Heart left ventricle (tissue), 13 donors: ENCODE measurements around the gene NUP160.

Experiments used
- POLR2A ChIP-seq, 2 donors: fragments of 450-650 bp; IDR thresholded peaks; one replicate each; pipeline ENCODE4 v1.6.1; 2017; ENCODE audit warnings: antibody characterized with exemption in 2 of 2, mild to moderate bottlenecking in 2 of 2, moderate library complexity in 2 of 2
- TF ChIP-seq, protein P1 (sequence below), 12 donors: fragments of 200-600 bp; sonication (generic) in 4 of 12; IDR thresholded peaks; one replicate each; pipeline versions ENCODE4 v1.5.0 to v1.8.0; 2018 to 2022; ENCODE audit warnings: antibody characterized with exemption in 12 of 12, mild to moderate bottlenecking in 5 of 12
- donor health status: ischemic (EF 13 %, LVEDD 7.1; RV severe dilation, severe dysfunction).
- donor health status: DM: no; HTN: yes; CAD: no.
- donor health status: DM: no; HTN: no; CAD: no.
- donor health status: ischemic (EF 25% LVEDD 6.9; RV normal size, moderate dysfunction).
- donor health status: ischemic (EF 25% LVEDD 5.7; RV mildly dilated, moderate dysfunction).
- donor health status: ischemic (EF 35%, LVEDD 5.7; RV mildly dilated, moderate dysfunction).
- donor health status: nonischemic (EF 11% LVEDD 7.7; RV severe dilation, severe dysfunction).
- donor health status: DM: yes; HTN: yes; CAD: no.
- donor health status: PGD.
- donor health status: ischemic (EF 29% LVEDD 5.4; RV normal size, mild dysfunction).
- donor health status: nonischemic (EF 23%, LVEDD 6.1; RV moderate dilation, normal function).

DNA sequence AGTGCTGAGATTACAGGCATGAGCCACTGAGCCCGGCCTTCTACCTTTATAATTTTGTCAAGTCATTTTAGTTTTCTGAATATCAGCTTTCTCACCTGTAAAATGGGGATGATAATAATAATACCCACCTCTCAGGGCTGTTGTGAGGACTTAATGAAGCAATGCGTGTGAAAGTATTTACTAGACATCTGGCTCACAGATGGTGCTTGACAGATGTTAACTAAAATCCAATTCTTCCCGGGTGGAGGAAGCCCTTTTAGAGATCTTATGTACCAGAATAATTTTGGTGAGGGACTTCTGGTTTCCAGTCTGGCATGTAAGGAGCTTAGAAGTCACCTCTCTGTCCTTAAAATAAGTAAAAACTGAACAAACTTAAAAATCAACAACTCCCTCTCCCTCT lies 43.7 kb upstream of the NUP160 start:
- TF ChIP-seq, protein P1, sequence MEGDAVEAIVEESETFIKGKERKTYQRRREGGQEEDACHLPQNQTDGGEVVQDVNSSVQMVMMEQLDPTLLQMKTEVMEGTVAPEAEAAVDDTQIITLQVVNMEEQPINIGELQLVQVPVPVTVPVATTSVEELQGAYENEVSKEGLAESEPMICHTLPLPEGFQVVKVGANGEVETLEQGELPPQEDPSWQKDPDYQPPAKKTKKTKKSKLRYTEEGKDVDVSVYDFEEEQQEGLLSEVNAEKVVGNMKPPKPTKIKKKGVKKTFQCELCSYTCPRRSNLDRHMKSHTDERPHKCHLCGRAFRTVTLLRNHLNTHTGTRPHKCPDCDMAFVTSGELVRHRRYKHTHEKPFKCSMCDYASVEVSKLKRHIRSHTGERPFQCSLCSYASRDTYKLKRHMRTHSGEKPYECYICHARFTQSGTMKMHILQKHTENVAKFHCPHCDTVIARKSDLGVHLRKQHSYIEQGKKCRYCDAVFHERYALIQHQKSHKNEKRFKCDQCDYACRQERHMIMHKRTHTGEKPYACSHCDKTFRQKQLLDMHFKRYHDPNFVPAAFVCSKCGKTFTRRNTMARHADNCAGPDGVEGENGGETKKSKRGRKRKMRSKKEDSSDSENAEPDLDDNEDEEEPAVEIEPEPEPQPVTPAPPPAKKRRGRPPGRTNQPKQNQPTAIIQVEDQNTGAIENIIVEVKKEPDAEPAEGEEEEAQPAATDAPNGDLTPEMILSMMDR (IDR thresholded peaks at IDR 0.05) = no peak
- no peak for TF ChIP-seq POLR2A (IDR thresholded peaks at IDR 0.05)
